Measurements from ENCODE around the gene MAP3K20.
A peak's percentile ranks its signal among the peaks of the same experiment; 100 is the strongest.
"Not testable (repeated sequence)": the region's sequence is repeated elsewhere in the genome, so short reads cannot be mapped to it uniquely, and the experiment has no call there.

Gene MAP3K20

GRCh38 chr2:173286153-173286809 lies 210.6 kb downstream of the MAP3K20 start:
- DNase-seq (ENCODE audit: low read depth): no peak
- H3K4me3 ChIP-seq (ENCODE audit: low read depth, low read length): no peak overlapping the region

GRCh38 chr2:173287594-173287993 lies 211.9 kb downstream of the MAP3K20 start:
- no peak overlapping the region for H3K4me3 ChIP-seq (ENCODE audit: low read depth, low read length)
- DNase-seq (ENCODE audit: low read depth): no peak

GRCh38 chr2:173288561-173288960 lies 212.9 kb downstream of the MAP3K20 start:
- H3K4me3 ChIP-seq (ENCODE audit: low read depth, low read length): no peak overlapping the region
- DNase-seq (ENCODE audit: low read depth): peak; percentile 25

GRCh38 chr2:173290046-173290445 lies 214.4 kb downstream of the MAP3K20 start:
- no peak overlapping the region for H3K4me3 ChIP-seq (ENCODE audit: low read depth, low read length)
- DNase-seq (ENCODE audit: low read depth): no peak

- no peak overlapping the region for H3K4me3 ChIP-seq (ENCODE audit: low read depth, low read length)
These were observed 214.9 kb downstream of the MAP3K20 start for GRCh38 chr2:173290518-173290917.

GRCh38 chr2:173291412-173291811 lies 215.8 kb downstream of the MAP3K20 start:
- DNase-seq (ENCODE audit: low read depth): no peak
- no peak overlapping the region for H3K4me3 ChIP-seq (ENCODE audit: low read depth, low read length)

More at GRCh38 chr2:173290518-173290917, 214.9 kb downstream of the MAP3K20 start:
- no peak for DNase-seq (ENCODE audit: low read depth)

GRCh38 chr2:173296235-173296634 lies 220.6 kb downstream of the MAP3K20 start:
- DNase-seq (ENCODE audit: low read depth): no peak
- H3K4me3 ChIP-seq (ENCODE audit: low read depth, low read length): no peak overlapping the region

GRCh38 chr2:173298536-173299097 lies 223.0 kb downstream of the MAP3K20 start:
- no peak overlapping the region for H3K4me3 ChIP-seq (ENCODE audit: low read depth, low read length)
- no peak for DNase-seq (ENCODE audit: low read depth)

GRCh38 chr2:173299764-173300163 lies 224.1 kb downstream of the MAP3K20 start:
- no peak overlapping the region for H3K4me3 ChIP-seq (ENCODE audit: low read depth, low read length)
- DNase-seq (ENCODE audit: low read depth): no peak

GRCh38 chr2:173300458-173300857 lies 224.8 kb downstream of the MAP3K20 start:
- H3K4me3 ChIP-seq (ENCODE audit: low read depth, low read length): no peak overlapping the region
- DNase-seq (ENCODE audit: low read depth): no peak

- DNase-seq (ENCODE audit: low read depth); H3K4me3 ChIP-seq (ENCODE audit: low read depth, low read length): not testable (repeated sequence)
These were observed 225.9 kb downstream of the MAP3K20 start for GRCh38 chr2:173301549-173301948.

GRCh38 chr2:173305303-173305702 lies 229.7 kb downstream of the MAP3K20 start:
- no peak overlapping the region for H3K4me3 ChIP-seq (ENCODE audit: low read depth, low read length)
- no peak for DNase-seq (ENCODE audit: low read depth)

GRCh38 chr2:173307293-173307692 lies 231.6 kb downstream of the MAP3K20 start:
- H3K4me3 ChIP-seq (ENCODE audit: low read depth, low read length): no peak overlapping the region
- DNase-seq (ENCODE audit: low read depth): no peak

- not testable (repeated sequence) for H3K4me3 ChIP-seq (ENCODE audit: low read depth, low read length); DNase-seq (ENCODE audit: low read depth)
These were observed 233.7 kb downstream of the MAP3K20 start for GRCh38 chr2:173309370-173309769.

- no peak overlapping the region for H3K4me3 ChIP-seq (ENCODE audit: low read depth, low read length)
- DNase-seq (ENCODE audit: low read depth): no peak
These were observed 236.4 kb downstream of the MAP3K20 start for GRCh38 chr2:173311844-173312606.
